GM10847 (cell line): Measurements from ENCODE around the gene GCSH.

Experiments used
- POLR2A ChIP-seq: IDR thresholded peaks from 2 replicates; pipeline ENCODE4 v1.6.1; 2011; ENCODE audit not compliant: insufficient read length; ENCODE audit errors: extremely low read depth

GCSH gene

GRCh38 chr16:81117436-81117835 lies 21.2 kb upstream of the GCSH start:
- TF ChIP-seq POLR2A, result no peak

- no peak for TF ChIP-seq POLR2A
Measured at GRCh38 chr16:81116285-81116684, 20.1 kb upstream of the GCSH start.

- no peak for TF ChIP-seq POLR2A
Measured at GRCh38 chr16:81112453-81112852, 16.3 kb upstream of the GCSH start.

- TF ChIP-seq POLR2A, result no peak
Measured at GRCh38 chr16:81107511-81107910, 11.3 kb upstream of the GCSH start.

- no peak for TF ChIP-seq POLR2A
Measured at GRCh38 chr16:81106826-81107503, 10.8 kb upstream of the GCSH start.

- no peak for TF ChIP-seq POLR2A
Measured at GRCh38 chr16:81105946-81106345, 9.8 kb upstream of the GCSH start.

GRCh38 chr16:81101702-81102101 lies 5.5 kb upstream of the GCSH start:
- TF ChIP-seq POLR2A, result no peak

- TF ChIP-seq POLR2A, result no peak
Measured at GRCh38 chr16:81099958-81100357, 3.8 kb upstream of the GCSH start.

GRCh38 chr16:81097230-81097629 lies 1.0 kb upstream of the GCSH start:
- TF ChIP-seq POLR2A, result no peak

GRCh38 chr16:81096715-81097208 lies 567 bp upstream of the GCSH start:
- TF ChIP-seq POLR2A, result no peak

- no peak for TF ChIP-seq POLR2A
Measured at GRCh38 chr16:81095653-81095952, 592 bp downstream of the GCSH start.

GRCh38 chr16:81094771-81095251 lies 1.4 kb downstream of the GCSH start:
- no peak for TF ChIP-seq POLR2A

- TF ChIP-seq POLR2A, result no peak
Measured at GRCh38 chr16:81088836-81089235, 7.4 kb downstream of the GCSH start.

GRCh38 chr16:81081014-81081413 lies 15.2 kb downstream of the GCSH start:
- no peak for TF ChIP-seq POLR2A

GRCh38 chr16:81080233-81080632 lies 16.0 kb downstream of the GCSH start:
- TF ChIP-seq POLR2A, result no peak

- peak; percentile 86 for TF ChIP-seq POLR2A
Measured at GRCh38 chr16:81077076-81077940, 18.9 kb downstream of the GCSH start, which contains the start of gene C16orf46. Gene C16orf46 (minus strand): TSS chr16:81077238. CDS start chr16:81063955, 13,283 bp downstream.
